CD4-positive, alpha-beta T cell treated with Interleukin-2 at 100 ng/mL for 4 hours (primary cell): ENCODE results near the gene SLC35F3.

ENCODE experiments used
- DNase-seq: peaks from one replicate; pipeline ENCODE4 v3.0.0-alpha.2; 2020; ENCODE audit warnings: low spot score

The SLC35F3 gene

DNA sequence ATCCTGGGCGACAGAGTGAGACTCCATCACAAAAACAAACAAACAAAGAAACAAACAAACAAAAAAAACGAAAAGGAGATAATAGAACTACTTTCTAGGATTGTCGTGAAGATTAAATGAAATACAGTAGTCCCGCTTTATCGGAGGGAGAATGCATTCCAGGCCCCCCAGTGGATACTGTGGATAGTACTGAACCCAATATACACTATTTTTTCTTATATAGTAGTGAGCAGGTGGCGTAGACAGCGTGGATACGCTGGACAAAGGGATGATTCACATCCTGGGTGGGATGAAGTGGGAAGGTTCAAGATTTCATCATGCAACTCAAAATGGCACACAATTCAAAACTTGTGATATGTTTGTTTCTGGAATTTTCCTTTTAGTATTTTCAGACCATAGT is 8.0 kb downstream of the SLC35F3 start:
- DNase-seq, result no peak

DNA sequence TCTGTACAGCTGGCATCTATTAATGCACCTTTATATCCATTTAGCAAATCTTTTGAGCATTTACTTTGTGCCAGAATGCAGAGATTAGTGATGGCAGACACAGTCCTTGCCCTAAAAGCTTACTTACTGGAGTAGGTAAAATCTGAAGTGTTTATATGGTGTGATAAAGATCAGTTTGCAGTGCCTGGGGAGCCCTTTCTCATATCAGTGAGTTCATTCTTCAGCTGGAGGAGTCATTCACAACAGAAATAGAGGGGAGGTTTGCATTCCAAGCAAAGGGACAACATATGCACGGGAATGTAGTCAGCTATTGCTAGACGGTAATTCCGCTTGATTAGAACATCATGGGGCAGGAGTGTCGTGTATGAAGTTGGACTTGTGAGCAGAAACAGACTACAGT is 8.4 kb downstream of the SLC35F3 start:
- DNase-seq, result no peak

DNA sequence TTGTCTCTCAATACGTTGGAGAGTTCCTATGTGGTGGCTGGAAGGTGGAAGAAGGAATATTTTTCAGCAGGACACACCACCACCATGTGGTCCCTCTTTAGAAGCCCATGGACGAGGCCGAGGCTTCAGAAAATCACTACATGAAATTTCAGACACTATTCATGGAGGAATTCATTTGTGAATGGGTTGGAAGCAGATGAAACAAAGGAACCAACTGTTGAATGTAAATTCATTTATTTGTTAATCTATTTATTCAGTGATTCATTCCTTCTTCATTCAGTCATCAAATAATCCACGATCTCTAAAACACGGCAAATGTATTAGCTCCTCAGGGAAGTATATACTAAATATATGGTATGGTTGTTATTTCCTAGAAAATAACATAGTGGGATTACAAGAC is 12.2 kb downstream of the SLC35F3 start:
- no peak for DNase-seq

DNA sequence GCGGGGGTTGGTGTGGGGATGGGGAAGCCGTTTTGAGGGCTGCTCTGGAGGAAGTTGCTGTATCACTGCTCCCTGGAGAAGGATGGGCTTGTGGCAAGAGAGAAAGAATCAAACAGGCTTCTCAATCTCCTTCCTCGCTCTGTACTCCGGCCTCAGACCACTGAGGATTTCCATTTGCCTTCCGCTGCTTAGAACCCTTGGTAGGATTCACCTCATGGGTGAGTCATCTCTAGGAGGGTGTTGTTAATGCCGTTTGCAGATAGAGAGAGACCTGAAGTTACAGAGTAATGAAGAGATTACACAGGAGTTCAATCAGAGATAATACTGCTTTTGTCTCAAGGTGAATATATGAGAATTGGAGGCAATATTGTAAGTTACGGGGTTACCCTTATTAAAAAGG is 15.3 kb downstream of the SLC35F3 start:
- DNase-seq, result no peak

DNA sequence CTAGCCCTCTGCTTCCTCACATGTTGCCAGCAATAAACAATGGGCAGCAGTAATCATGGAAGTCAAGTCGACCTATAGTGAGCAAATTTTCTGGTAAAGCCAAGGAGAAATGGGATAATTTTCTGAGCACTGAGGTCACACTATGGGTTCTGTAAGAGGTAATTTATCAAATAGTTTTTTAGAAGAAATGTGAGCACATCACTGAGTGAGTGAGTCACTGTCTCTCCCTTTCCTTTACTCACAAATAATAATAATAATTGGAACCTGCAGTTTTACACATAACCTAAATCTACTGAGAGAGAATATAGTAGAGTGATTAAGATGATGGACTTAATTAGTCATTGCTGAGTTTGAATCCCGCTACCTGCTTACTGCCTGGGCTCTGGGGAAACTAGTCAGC is 23.6 kb downstream of the SLC35F3 start:
- DNase-seq, result no peak

DNA sequence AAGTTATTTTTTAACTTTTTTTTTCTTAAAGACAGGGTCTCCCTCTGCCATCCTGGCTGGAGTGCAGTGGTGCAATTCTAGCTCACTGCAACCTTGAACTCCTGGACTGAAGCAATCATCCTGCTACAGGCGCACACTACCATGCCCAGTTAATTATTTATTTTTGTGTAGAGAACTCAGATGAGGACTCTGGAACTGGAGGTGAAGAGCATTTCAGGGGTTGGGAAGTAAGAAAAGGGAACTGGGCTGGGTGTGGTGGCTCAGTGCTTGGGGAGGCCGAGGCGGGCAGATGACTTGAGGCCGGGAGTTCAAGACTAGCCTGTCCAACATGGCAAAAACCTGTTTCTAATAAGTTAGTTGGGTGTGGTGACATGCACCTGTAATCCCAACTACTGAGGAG is 28.9 kb downstream of the SLC35F3 start:
- DNase-seq, result no peak

DNA sequence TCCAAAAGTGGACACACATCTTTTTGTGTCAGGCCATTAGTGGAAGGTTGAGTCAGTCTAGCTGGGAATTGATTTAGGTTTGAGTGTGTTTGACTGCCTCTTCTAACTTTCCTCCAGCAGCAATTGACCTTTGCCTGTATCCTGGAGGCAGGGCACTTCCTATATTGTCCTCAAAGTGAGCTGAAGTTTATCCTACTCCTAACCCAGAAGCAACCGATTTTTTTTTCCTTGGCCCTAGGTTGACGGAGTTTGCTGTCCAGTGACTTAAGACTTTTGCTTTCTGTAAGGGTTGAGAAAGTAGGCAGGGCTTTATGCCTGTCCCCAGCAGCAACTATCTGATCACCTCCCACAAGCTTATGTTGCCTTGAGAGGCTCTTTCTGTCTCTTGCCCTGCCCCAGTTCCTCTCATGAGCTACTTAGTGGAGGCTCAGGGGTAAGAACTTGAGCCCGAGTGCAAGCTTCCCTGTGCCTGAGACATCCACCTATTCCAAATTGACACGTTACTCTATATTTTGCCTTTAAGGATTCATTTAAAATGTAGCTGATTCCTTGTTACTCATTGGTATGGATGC is 30.9 kb downstream of the SLC35F3 start:
- no peak for DNase-seq

DNA sequence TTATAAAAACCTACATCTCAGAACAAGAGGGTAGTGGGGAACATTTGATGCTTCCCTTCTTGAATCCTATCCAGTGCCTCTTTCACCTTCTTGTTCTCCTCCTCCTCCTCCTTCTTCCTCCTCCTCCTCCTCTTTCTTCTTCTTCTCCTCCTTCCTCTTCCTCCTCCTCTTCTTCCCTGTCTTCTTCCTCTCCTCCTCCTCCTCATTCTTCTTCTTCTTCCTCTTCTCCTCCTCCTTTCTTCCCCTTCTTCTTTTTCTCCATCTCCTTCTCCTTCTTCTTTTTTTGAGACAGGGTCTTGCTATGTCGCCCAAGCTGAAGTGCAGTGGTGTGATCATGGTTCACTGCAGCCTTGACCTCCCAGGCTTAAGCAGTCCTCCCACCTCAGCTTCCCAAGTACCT is 31.9 kb downstream of the SLC35F3 start:
- DNase-seq, result no peak

DNA sequence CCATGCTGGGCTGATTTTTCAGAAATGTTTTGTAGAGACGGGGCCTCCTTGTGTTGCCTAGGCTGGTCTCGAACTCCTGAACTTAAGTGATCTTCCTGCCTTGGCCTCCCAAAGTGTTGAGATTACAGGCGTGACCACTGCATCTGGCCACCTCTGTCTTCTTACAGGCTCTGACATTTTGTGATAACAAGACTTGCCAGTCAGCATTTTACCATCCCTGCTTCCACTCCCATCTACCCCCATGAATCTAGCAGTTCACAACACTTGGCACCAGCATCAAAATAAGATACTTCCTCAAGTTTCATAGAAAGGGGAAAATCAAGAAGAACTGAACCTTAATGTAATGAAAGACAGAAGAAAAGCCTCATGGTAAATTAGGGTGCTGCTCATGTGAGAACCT is 32.4 kb downstream of the SLC35F3 start:
- no peak for DNase-seq

DNA sequence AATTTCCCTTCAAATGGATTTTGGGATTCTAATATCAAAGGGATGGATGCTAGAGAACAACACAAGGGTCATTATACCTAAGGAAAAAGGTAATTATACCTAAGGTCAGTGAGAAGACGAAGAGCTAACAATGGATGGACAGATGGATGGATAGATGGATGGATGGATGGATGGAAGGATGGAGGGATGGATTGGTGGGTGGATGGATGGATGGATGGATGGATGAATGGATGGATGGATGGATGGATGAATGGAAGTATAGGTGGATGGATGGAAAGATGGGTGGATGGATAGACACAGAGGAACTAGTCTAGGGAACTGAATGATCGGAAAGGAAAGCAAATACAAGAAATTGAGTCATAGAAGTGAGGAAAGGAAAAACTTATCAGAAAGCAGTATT is 34.0 kb downstream of the SLC35F3 start:
- no peak for DNase-seq

DNA sequence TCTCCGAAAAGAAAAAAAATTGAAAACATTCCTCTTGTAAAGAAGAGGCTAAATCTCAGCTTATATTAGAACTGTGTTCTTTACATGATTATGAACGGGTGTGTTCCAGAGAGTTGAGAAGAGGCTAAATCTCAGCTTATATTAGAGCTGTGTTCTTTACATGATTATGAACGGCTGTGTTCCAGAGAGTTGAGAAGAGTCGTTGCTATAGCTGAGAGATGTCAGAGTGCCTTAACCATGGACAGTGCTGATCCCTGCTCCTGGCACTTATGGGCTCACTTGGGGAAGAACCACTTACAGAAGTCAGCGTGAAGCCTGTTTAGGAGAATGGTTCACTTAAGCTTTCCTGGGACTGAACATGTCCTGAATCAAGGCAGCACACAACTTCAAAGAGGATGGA is 35.0 kb downstream of the SLC35F3 start:
- DNase-seq, result no peak

DNA sequence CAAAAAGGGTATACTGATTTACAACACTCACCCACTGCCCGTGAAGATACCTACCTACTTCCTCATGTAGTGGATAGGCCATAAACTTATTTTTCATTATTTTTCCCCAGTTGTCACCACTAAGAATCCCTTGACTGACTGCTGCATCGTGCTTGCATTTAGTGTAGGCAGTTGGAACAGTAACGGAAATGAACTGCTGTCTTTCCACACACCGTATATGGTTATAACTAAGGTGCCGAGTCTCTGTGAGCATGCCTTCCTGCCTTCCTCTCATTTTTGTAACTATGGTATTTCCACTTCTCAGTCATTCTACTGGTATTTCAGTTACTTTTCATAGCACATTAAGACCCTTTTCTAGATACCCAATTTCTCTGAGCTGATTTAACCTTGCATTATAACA is 36.4 kb downstream of the SLC35F3 start:
- DNase-seq, result no peak

DNA sequence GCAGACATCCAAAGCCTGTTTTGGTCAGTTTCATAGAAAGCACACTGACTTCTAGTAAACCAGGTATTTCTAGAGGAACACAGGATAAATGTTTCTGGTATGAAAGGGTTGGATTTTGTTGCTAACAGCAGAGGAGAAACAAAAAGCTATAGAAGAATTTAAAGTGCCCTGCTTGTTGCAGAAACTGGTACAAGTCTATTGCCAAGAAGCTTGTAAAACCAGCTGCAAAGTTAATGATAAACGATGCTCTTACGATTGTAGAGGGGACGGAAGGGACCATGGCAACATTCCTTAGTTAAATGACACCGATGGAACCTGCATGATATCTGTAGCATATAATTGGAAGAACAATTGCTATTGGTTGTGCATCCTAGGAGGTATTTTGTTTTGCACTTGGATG is 40.1 kb downstream of the SLC35F3 start:
- DNase-seq, result no peak

DNA sequence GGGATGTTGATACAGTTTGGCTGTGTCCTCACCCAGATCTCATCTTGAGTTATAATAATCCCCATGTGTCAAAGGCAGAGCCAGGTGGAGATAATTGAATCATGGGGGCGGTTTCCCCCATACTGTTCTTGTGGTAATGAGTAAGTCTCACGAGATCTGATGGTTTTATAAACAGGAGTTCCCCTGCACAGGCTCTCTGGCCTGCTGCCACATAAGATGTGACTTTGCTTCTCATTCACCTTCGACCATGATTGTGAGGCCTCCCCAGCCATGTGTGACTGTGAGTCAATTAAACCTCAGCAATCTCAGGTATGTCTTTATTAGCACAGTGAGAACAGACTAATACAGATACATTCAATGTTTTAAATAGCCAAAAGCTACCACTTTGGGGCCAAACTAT is 41.1 kb downstream of the SLC35F3 start:
- no peak for DNase-seq

DNA sequence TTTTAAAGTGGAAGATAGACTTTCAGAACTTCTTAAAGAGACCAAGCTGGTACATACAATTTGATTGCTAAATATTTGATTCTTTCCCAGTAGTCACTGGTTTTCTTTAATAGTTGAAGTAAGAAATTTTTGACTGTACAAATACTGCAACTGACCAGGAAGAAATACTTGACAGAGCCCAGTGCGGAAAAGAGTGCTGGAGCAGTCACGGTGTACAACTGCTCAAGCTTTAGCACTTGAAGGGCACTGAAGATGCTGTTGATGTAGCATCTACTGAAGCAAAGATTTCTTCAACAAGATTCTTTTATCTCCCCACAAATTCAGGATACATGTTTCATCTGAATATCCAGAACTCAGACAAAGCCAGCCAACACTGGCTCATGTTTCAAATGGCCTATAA is 41.5 kb downstream of the SLC35F3 start:
- DNase-seq, result no peak

DNA sequence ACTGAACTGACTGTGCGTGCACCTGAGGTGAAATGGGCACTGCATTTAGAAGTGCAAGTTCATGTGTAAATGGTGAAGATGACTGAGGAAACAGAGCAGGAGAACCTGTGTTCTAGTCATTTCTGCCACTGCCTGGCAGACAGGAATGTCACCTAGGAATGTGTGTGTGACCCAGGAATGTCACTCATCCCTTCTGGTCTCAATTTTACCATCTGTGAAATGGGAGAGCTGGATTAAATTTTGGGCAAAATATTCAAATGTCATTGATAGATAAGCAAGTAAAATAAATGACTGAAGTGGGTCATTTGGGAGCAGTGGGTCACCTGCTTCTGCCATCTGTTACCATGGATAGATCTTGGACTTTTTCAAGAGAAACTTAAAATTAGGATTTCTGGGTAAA is 42.2 kb downstream of the SLC35F3 start:
- DNase-seq, result no peak

DNA sequence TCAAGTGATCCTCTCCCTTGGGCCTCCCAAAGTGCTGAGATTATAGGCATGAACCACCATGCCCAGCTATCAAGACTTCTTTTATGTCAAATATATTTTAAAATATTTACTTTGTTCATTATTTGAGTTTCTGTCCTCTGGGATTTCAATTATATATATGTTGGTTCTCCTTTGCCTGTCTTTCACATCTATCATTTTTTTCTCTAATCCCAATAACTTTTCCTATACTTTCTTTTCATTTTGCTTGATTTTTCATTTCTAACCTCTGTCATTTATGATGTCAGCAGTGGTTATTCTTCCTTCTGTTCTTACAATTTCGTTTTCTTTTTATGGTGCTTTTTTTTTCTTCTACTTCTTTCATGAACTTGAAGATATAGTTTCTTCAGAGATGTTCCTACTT is 47.3 kb downstream of the SLC35F3 start:
- DNase-seq, result no peak

DNA sequence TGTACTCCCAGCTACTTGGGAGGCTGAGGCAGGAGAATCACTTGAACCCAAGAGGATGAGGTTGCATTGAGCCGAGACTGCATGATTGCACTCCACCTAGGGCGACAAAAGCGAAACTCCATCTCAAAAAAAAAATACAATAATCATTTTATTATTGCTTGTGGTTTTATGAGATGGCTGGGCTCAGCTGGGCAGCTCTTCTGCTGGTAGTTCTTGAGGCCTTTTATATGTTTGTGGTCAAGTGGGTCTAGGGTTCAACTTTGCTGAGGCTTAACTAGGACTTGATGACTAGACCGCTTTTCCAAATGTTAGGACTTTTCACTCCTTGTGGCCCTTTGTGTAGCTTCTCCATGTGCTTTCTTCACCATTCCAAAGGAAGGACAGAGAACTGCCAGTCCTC is 53.2 kb downstream of the SLC35F3 start:
- no peak for DNase-seq

DNA sequence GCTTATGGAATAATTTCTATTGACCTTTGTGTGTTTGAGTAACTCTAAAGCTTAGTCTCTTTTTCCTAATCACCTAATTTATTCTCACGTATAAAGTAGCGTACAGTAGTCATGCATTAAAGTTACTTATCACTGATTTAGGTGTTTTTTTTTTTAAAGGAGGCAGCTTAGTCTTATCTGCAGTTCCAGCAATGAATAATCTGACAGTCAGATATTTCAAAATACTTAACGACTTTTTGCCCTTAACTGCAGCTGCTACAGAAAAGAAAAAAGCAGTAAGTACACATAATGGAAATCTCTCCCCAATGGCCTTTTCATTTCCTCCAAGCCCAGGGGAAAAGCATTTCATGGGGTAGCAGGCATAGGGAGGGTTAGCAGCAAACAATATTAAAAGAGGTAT is 54.6 kb downstream of the SLC35F3 start:
- no peak for DNase-seq

DNA sequence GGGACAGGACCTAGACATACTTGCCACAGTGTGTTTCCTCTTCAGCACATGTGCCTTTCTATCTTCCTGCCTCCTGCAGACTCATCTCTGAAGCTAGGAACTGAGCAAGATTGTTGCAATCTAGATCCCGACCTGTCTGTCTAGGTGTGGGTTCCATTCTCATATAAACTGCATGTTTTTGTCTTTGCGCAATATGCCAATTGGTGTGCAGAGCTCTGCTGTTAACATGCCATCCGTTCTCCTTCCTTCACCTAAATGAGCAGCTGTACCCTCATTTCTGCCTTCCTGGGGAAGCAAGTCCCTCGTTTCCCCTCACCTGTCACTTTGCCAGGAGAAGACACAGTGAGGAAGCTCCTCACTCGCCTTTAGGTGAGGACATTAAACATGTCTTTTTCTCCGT is 55.5 kb downstream of the SLC35F3 start:
- DNase-seq, result no peak

DNA sequence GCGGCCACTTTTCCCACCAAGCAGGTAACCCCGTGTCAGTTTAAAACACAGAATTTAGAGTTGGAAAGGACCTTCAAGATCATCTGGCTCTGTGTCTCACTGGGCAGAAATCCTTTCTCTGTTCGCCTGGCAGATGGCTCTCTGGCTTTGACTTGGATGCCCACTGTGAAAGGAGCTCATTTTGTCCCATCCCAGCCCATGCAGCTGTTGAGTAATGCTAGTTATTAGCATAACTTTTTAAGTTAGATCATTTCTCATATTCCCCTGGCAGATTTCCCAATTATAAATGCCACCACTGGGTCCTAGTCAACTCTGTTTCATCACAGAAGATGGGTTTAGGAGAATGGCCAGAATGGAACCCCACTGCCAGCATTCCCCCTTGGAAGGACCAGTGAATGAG is 55.9 kb downstream of the SLC35F3 start:
- no peak for DNase-seq

DNA sequence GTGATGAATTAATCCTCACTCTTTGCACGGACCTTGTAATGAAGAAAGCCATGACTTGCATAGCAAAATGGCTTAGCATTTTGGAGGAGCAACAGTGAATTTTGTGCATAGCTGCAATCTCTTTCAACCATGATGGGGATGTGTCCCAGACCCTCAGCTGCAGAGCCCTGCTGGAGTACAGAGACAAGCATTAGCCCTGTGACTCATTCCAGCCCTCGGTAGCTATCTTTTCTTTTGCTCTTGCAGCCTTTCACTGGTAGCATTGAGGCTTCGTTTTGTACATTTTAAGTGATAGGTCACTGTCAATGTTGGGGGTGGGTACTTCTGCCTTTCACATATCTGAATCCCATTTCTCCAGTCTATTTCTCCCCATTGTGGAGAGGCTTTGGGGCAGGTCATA is 58.4 kb downstream of the SLC35F3 start:
- DNase-seq, result no peak

DNA sequence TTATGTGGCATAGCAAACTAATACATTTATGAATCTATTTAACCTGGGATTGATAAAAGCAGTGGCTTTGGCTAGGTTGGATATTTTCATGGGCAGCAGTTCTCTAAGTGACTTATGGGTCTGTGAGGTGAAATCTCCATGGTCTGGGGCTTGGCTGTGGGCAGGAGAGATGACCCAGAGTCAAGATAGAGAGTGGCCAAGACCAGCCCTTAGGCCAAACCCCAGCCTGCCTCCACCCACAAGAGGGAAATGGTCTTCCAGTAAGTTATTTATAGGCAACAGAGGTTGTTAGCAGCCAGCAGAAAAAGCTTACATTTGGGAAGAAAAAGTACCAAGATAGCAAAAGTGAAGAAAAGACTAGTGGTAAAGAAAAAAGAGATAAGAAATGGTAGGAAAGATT is 61.4 kb downstream of the SLC35F3 start:
- DNase-seq, result no peak

DNA sequence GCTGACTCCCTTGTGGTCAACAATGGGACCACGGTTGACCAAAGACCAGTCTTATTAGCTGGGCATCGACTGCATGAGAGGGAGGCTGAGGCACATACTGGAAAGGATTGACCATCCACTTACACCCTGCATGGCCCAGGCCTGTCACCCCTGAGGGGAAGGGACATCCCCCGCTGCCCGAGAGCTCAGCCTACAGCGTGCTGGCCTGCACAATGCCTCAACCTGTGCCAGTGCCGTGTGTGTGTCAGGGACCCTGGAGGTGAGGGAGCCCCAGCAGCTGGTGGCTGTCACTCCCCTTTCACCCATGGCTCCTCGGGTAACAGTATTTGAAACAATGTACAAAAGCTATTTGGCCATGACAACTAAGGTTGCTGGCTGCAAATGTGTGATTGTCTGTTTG is 67.3 kb downstream of the SLC35F3 start:
- DNase-seq, result no peak

DNA sequence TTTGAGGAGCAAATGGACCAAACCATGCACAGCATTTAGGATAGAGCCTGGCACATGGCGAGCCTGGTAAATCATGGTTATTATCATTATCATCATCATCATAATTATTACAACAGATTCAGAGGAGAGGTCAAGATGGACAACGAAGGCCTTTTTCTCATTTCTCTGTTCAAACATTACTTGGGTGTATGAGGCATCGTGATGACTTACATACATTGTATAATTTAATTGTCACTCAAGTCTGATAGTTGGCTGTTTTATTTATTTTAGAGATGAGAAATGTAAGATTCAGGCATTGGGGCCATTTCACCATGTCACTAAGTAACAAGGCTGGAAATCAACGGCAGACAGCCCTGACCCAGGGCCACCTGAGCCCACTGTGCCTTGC is 68.1 kb downstream of the SLC35F3 start:
- DNase-seq, result no peak
